HepG2 (cell line): ENCODE measurements around the gene ZCCHC8. TPM values are rescaled to one million over a fixed set of nuclear protein-coding genes. Genes with fewer than 3 reads are reported as not detected.

Experiments used
- ATAC-seq: fragments of 200-7000 bp; cut with Tn5 transposase; 3 replicates; pipeline ENCODE4 v1.9.1; 2020; ENCODE audit warnings: mild to moderate bottlenecking, moderate library complexity
- BruUV-seq: library from RNA; stranded (reverse); fragments of 400-500 nt; replicated peaks from 2 replicates; lab custom pipeline; 2021; lab: Mats Ljungman, UMichigan
- CTCF ChIA-PET: fragments of 300-600 bp; formaldehyde crosslinking; extraction: SDS; loops from one replicate; lab custom pipeline; 2021; ENCODE audit warnings: low total read pairs, inconsistent platforms, low intra/inter-chr PET ratio; lab: Yijun Ruan, JAX
- POLR2A ChIA-PET: fragments of 350-600 bp; sonication (Branson Sonifier 250); formaldehyde crosslinking; loops from one replicate; lab custom pipeline; 2020; ENCODE audit warnings: antibody characterized with exemption, inconsistent platforms; lab: Yijun Ruan, JAX
- DNase-seq: peaks from one replicate; pipeline ENCODE4 v3.0.0-alpha.2; 2015; ENCODE audit warnings: low spot score
- FAIRE-seq: peaks from 3 replicates; lab custom pipeline; 2011; peaks lifted over from hg19 to GRCh38; lab: Jason Lieb, UNC
- H2AFZ ChIP-seq: one replicate; pipeline ENCODE4 v1.6.1; 2011; ENCODE audit warnings: low read length, inconsistent platforms
- H3K27ac ChIP-seq: fragments of 300-600 bp; 3 replicates; pipeline ENCODE4 v1.8.0; 2011; ENCODE audit warnings: mixed run types, mild to moderate bottlenecking, mixed read lengths, low read length, inconsistent platforms; ENCODE audit not compliant: insufficient read depth; ENCODE audit errors: extremely low read length
- H3K27me3 ChIP-seq, 2 experiments: fragments of 200-600 bp in 1 of 2; 2 replicates in 1 of 2; 3 replicates in 1 of 2; pipeline versions ENCODE4 v1.6.0 to v1.8.0; 2011; ENCODE audit warnings: low read length in 2 of 2, mild to moderate bottlenecking in 2 of 2, moderate library complexity in 2 of 2, inconsistent platforms in 1 of 2; ENCODE audit not compliant: insufficient read depth in 2 of 2, control insufficient read depth in 1 of 2
- H3K36me3 ChIP-seq, 2 experiments: fragments of 200-600 bp in 1 of 2; replicated peaks in 1 of 2; 2 replicates in 1 of 2; 3 replicates in 1 of 2; pipeline versions ENCODE4 v1.5.1 to v1.8.0; 2011; ENCODE audit warnings: low read length in 2 of 2, inconsistent platforms in 1 of 2; ENCODE audit not compliant: insufficient read depth in 2 of 2, control insufficient read depth in 1 of 2
- H3K4me1 ChIP-seq: 2 replicates; pipeline ENCODE4 v1.5.1; 2012; ENCODE audit warnings: low read length, inconsistent platforms; ENCODE audit not compliant: insufficient read depth
- H3K4me2 ChIP-seq: 2 replicates; pipeline ENCODE4 v1.6.0; 2011; ENCODE audit warnings: low read depth, low read length, inconsistent platforms
- H3K4me3 ChIP-seq, 3 experiments: fragments of 200-600 bp in 1 of 3; sonication (generic), shearing (Covaris generic) in 1 of 3; replicated peaks in 1 of 3; 2 replicates each; pipeline ENCODE4 v1.5.1; 2011 to 2016; ENCODE audit warnings: low read length in 3 of 3, inconsistent platforms in 2 of 3, low read depth in 2 of 3, mild to moderate bottlenecking in 2 of 3, control low read depth in 1 of 3, mixed read lengths in 1 of 3; ENCODE audit not compliant: insufficient read depth in 1 of 3
- H3K79me2 ChIP-seq: one replicate; pipeline ENCODE4 v1.6.1; 2011; ENCODE audit warnings: low read length, inconsistent platforms; ENCODE audit not compliant: insufficient read depth
- H3K9ac ChIP-seq: 2 replicates; pipeline ENCODE4 v1.6.0; 2011; ENCODE audit warnings: mild to moderate bottlenecking, low read depth, low read length, inconsistent platforms; ENCODE audit not compliant: insufficient read depth
- H3K9me3 ChIP-seq: 2 replicates; pipeline ENCODE4 v1.5.1; 2012; ENCODE audit warnings: mild to moderate bottlenecking, low read length
- H4K20me1 ChIP-seq: 2 replicates; pipeline ENCODE4 v1.6.0; 2011; ENCODE audit warnings: inconsistent platforms, mild to moderate bottlenecking, low read length, moderate library complexity; ENCODE audit not compliant: insufficient read depth
- MAF1 ChIP-seq: sonication (generic); formaldehyde crosslinking; IDR thresholded peaks from 2 replicates; pipeline ENCODE4 v1.5.0; 2020; ENCODE audit warnings: missing genetic modification reagents, borderline replicate concordance
- MAFF ChIP-seq: IDR thresholded peaks from 2 replicates; pipeline ENCODE4 v1.6.1; 2011; ENCODE audit warnings: low read depth, low read length, improper control_type of control experiment
- MAFK ChIP-seq, 2 experiments: IDR thresholded peaks in 1 of 2; conservative IDR thresholded peaks in 1 of 2; 2 replicates each; pipeline ENCODE4 v1.6.1; 2011; ENCODE audit warnings: improper control_type of control experiment in 2 of 2, low read length in 2 of 2
- SNAPC2 ChIP-seq: sonication (generic); formaldehyde crosslinking; IDR thresholded peaks from 2 replicates; pipeline ENCODE4 v1.8.1; 2022; ENCODE audit warnings: mild to moderate bottlenecking, missing genetic modification reagents
- ZNF709 ChIP-seq: sonication (generic); formaldehyde crosslinking; IDR thresholded peaks from 2 replicates; pipeline ENCODE4 v1.5.0; 2020; ENCODE audit warnings: mild to moderate bottlenecking, missing genetic modification reagents
- ZSCAN21 ChIP-seq: sonication (generic); formaldehyde crosslinking; IDR thresholded peaks from 2 replicates; pipeline ENCODE4 v1.8.0; 2022; ENCODE audit warnings: mild to moderate bottlenecking, missing genetic modification reagents, moderate library complexity, borderline replicate concordance
- WGBS: methylation state at CpG from one replicate; pipeline ENCODE4 v1.1.6; 2017; ENCODE audit warnings: low lambda C conversion rate; 5-methylcytosine and 5-hydroxymethylcytosine counted together
- in situ Hi-C: cut with HindIII; loops from 2 replicates; pipeline ENCODE4 v1.10.0; 2017; ENCODE audit warnings: low pct_unique_long_range_greater_than_20kb; ENCODE audit not compliant: extremely low pct_ligation_motif_present
- intact Hi-C: fragments of 100-400 bp; cut with micrococcal nuclease; formaldehyde crosslinking; loops from one replicate; pipeline ENCODE4 v1.10.0; 2022; ENCODE audit not compliant: unreplicated experiment
- polyA plus RNA-seq, 8 experiments: library from polyadenylated mRNA; depleted of rRNA in 3 of 8; stranded (reverse) in 7 of 8; unstranded in 1 of 8; fragments of >200 nt; fragmentation: Illumina TruSeq in 4 of 8; extraction: Trizol in 4 of 8; gene quantifications; 2 replicates each; pipeline versions ENCODE4 v1.2.1 to v1.2.3, GENCODE V29; 2011 to 2016; ENCODE audit warnings: low read depth in 4 of 8, missing spikeins in 1 of 8, mixed read lengths in 1 of 8; ENCODE audit not compliant: insufficient read depth in 1 of 8
- total RNA-seq, 5 experiments: library from RNA; depleted of rRNA; stranded (reverse); fragments of >200 nt; fragmentation: Illumina TruSeq; extraction: Trizol; gene quantifications; 2 replicates each; pipeline ENCODE4 v1.2.3, GENCODE V29; 2016; ENCODE audit warnings: low read depth in 1 of 5
- TF ChIP-seq, protein P1 (sequence below): sonication (generic); formaldehyde crosslinking; IDR thresholded peaks from 2 replicates; pipeline ENCODE4 v1.5.0; 2020; ENCODE audit warnings: missing genetic modification reagents, mild to moderate bottlenecking, borderline replicate concordance
- TF ChIP-seq, protein P2 (sequence below): sonication (generic); formaldehyde crosslinking; IDR thresholded peaks from 2 replicates; pipeline ENCODE4 v1.4.0; 2020; ENCODE audit warnings: mild to moderate bottlenecking, missing genetic modification reagents
- TF ChIP-seq, protein P3 (sequence below): sonication (generic); formaldehyde crosslinking; IDR thresholded peaks from 2 replicates; pipeline ENCODE4 v1.5.1; 2020; ENCODE audit warnings: missing genetic modification reagents, mild to moderate bottlenecking, borderline replicate concordance

The ZCCHC8 gene
- total and polyA plus RNA-seq, 2 of the 13 experiments (the other 11 are each of a cell fraction or from before 2014, with no cell fraction given): 18.6 to 20.9 TPM

DNA sequence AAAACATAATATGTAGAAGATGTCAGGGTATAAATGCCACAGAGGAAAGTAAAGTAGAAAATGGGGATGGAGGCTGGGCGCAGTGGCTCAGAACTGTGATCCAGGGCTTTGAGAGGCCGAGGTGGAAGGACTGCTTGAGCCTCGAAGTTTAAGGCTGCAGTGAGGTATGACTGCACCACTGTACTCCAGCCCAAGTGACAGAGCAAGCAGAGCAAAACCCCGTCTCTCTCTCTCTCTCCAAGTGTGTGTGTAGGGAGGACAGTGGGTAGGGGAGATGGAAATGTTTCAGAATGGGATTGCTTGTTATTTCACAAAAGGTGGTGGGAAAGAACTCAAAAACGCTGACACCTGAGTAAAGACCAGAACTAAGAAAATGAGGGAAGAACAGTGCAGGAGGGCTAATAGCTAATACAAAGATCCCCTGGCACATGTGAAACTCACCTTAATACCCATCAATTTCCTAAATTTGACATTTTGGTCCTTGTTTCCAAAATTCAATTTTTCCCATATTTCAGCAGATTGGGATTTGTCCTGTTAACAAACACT is 5.7 kb upstream of the ZCCHC8 start:
- CTCF ChIA-PET: no interaction called here
- no peak overlapping the region for H3K4me3 ChIP-seq
- TF ChIP-seq MAFF (0 out of 2 replicates have a peak, but pooled peaks have one; percentile 23), MAF1 (CRISPR knock-in tag) (no peak), ZNF709 (CRISPR knock-in tag) (no peak), ZSCAN21 (CRISPR knock-in tag) (no peak), MAFK (conservative IDR thresholded peaks at IDR 0.05 in 1 of 2, IDR thresholded peaks at IDR 0.05 in 1 of 2; ENCODE audit: low read length in 2 of 2) (peak; percentile 28 to 69; a peak in 3 of 4 replicates), SNAPC2 (CRISPR knock-in tag) (no peak)
- TF ChIP-seq, protein P1, sequence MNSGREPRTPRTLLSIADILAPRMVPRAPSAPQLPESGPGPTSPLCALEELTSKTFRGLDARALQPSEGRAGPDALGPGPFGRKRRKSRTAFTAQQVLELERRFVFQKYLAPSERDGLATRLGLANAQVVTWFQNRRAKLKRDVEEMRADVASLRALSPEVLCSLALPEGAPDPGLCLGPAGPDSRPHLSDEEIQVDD (CRISPR knock-in tag): no peak
- TF ChIP-seq, protein P2, sequence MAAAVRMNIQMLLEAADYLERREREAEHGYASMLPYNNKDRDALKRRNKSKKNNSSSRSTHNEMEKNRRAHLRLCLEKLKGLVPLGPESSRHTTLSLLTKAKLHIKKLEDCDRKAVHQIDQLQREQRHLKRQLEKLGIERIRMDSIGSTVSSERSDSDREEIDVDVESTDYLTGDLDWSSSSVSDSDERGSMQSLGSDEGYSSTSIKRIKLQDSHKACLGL: no peak
- TF ChIP-seq, protein P3, sequence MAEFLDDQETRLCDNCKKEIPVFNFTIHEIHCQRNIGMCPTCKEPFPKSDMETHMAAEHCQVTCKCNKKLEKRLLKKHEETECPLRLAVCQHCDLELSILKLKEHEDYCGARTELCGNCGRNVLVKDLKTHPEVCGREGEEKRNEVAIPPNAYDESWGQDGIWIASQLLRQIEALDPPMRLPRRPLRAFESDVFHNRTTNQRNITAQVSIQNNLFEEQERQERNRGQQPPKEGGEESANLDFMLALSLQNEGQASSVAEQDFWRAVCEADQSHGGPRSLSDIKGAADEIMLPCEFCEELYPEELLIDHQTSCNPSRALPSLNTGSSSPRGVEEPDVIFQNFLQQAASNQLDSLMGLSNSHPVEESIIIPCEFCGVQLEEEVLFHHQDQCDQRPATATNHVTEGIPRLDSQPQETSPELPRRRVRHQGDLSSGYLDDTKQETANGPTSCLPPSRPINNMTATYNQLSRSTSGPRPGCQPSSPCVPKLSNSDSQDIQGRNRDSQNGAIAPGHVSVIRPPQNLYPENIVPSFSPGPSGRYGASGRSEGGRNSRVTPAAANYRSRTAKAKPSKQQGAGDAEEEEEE (CRISPR knock-in tag): no peak
- POLR2A ChIA-PET: interaction anchor here (1.5 kb wide), 1 partner anchor 9 kb away, joined by 3 read pairs; no protein-coding TSS in a partner anchor
- H4K20me1 ChIP-seq: peaks cover 9% of the 10 kb centered on the region; the same call in 1 of the 2 replicates
- H3K9ac ChIP-seq: no peak overlapping the region
- 98% methylated on average over 5 of the region's 5 CpGs for WGBS
- in situ Hi-C loops: no loop called here
- H3K27ac ChIP-seq: no peak overlapping the region
- peaks cover 20 to 68% of the 10 kb centered on the region in 2 experiments for H3K36me3 ChIP-seq
- ATAC-seq: no peak
- FAIRE-seq: no peak
- H3K27me3 ChIP-seq: no peaks in the 10 kb centered on the region
- H3K79me2 ChIP-seq: peaks cover 2% of the 10 kb centered on the region
- H3K4me2 ChIP-seq: no peak overlapping the region
- intact Hi-C loops: no loop called here
- H3K9me3 ChIP-seq: no peaks in the 10 kb centered on the region
- H3K4me1 ChIP-seq: peaks cover 4% of the 10 kb centered on the region
- H2AFZ ChIP-seq: no peak overlapping the region
- no TSS peak for BruUV-seq
- DNase-seq: no peak
